OCI-LY3 (cell line): ENCODE measurements around the gene ISLR2.

Experiments
- H2AFZ ChIP-seq: fragments of 200-600, 300-600 bp; shearing (Covaris generic); 2 replicates; pipeline ENCODE4 v1.6.0; 2014; ENCODE audit warnings: antibody characterized with exemption, low read depth, low read length
- H3K27ac ChIP-seq: fragments of 200-600, 300-600 bp; sonication (generic); 2 replicates; pipeline ENCODE4 v1.5.1; 2014; ENCODE audit warnings: mild to moderate bottlenecking, low read length, moderate library complexity, mixed read lengths
- H3K27me3 ChIP-seq: fragments of 200-600, 300-600 bp; sonication (generic); 2 replicates; pipeline ENCODE4 v1.6.1; 2014; ENCODE audit warnings: low read depth, low read length, mixed read lengths
- H3K36me3 ChIP-seq: fragments of 200-600, 300-600 bp; sonication (generic); replicated peaks from 2 replicates; pipeline ENCODE3; 2014; ENCODE audit warnings: low read depth, low read length, mixed read lengths
- H3K4me1 ChIP-seq: fragments of 300-600, 200-600 bp; sonication (generic); 2 replicates; pipeline ENCODE4 v1.6.1; 2014; ENCODE audit warnings: low read length, mixed read lengths
- H3K4me2 ChIP-seq: fragments of 200-600, 300-600 bp; sonication (generic); 2 replicates; pipeline ENCODE4 v1.6.1; 2014; ENCODE audit warnings: low read length, mixed read lengths
- H3K4me3 ChIP-seq: fragments of 300-600, 200-600 bp; sonication (generic); 2 replicates; pipeline ENCODE4 v1.5.1; 2014; ENCODE audit warnings: antibody characterized with exemption, mild to moderate bottlenecking, low read length, moderate library complexity
- H3K79me2 ChIP-seq: fragments of 300-600, 200-600 bp; shearing (Covaris generic); 2 replicates; pipeline ENCODE4 v1.6.1; 2014; ENCODE audit warnings: mild to moderate bottlenecking, low read length, mixed read lengths
- H3K9ac ChIP-seq: fragments of 300-600, 200-600 bp; shearing (Covaris generic); 2 replicates; pipeline ENCODE4 v1.6.0; 2014; ENCODE audit warnings: mild to moderate bottlenecking, low read length, moderate library complexity
- H3K9me3 ChIP-seq: fragments of 200-600, 300-600 bp; shearing (Covaris generic); 2 replicates; pipeline ENCODE4 v1.6.1; 2014; ENCODE audit warnings: low read length, mixed read lengths; ENCODE audit not compliant: insufficient read depth
- H4K20me1 ChIP-seq: fragments of 200-600, 300-600 bp; sonication (generic); 2 replicates; pipeline ENCODE4 v1.6.1; 2016; ENCODE audit warnings: low read length, mixed read lengths; ENCODE audit not compliant: insufficient read depth
- EZH2phosphoT487 ChIP-seq: fragments of 200-600 bp; shearing (Covaris generic); IDR thresholded peaks from 2 replicates; pipeline ENCODE4 v1.6.1; 2018; ENCODE audit warnings: antibody characterized with exemption, mixed run types, low read depth
- TF ChIP-seq, protein P1 (sequence below): fragments of 200-600, 300-600 bp; sonication (generic); IDR thresholded peaks from 2 replicates; pipeline ENCODE4 v1.5.1; 2014; ENCODE audit warnings: antibody characterized with exemption, low read length, low read depth

The ISLR2 gene

GRCh38 chr15:74179983-74180880 is 49.8 kb downstream of the ISLR2 start:
- Histone ChIP-seq H3K36me3 (no peaks in the 10 kb centered on the region), H2AFZ (no peak overlapping the region), H3K4me1 (peaks cover 16% of the 10 kb centered on the region), H3K9me3 (no peaks in the 10 kb centered on the region), H3K4me3 (no peak overlapping the region), H3K4me2 (peak overlapping the region; percentile 44), H3K9ac (no peak overlapping the region), H3K27ac (no peak overlapping the region), H4K20me1 (no peaks in the 10 kb centered on the region), H3K27me3 (peaks cover 12% of the 10 kb centered on the region), H3K79me2 (no peaks in the 10 kb centered on the region)
- TF ChIP-seq EZH2phosphoT487: no peak
- TF ChIP-seq, protein P1, sequence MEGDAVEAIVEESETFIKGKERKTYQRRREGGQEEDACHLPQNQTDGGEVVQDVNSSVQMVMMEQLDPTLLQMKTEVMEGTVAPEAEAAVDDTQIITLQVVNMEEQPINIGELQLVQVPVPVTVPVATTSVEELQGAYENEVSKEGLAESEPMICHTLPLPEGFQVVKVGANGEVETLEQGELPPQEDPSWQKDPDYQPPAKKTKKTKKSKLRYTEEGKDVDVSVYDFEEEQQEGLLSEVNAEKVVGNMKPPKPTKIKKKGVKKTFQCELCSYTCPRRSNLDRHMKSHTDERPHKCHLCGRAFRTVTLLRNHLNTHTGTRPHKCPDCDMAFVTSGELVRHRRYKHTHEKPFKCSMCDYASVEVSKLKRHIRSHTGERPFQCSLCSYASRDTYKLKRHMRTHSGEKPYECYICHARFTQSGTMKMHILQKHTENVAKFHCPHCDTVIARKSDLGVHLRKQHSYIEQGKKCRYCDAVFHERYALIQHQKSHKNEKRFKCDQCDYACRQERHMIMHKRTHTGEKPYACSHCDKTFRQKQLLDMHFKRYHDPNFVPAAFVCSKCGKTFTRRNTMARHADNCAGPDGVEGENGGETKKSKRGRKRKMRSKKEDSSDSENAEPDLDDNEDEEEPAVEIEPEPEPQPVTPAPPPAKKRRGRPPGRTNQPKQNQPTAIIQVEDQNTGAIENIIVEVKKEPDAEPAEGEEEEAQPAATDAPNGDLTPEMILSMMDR: peak; percentile 12; the same call in 1 of the 2 replicates

DNA sequence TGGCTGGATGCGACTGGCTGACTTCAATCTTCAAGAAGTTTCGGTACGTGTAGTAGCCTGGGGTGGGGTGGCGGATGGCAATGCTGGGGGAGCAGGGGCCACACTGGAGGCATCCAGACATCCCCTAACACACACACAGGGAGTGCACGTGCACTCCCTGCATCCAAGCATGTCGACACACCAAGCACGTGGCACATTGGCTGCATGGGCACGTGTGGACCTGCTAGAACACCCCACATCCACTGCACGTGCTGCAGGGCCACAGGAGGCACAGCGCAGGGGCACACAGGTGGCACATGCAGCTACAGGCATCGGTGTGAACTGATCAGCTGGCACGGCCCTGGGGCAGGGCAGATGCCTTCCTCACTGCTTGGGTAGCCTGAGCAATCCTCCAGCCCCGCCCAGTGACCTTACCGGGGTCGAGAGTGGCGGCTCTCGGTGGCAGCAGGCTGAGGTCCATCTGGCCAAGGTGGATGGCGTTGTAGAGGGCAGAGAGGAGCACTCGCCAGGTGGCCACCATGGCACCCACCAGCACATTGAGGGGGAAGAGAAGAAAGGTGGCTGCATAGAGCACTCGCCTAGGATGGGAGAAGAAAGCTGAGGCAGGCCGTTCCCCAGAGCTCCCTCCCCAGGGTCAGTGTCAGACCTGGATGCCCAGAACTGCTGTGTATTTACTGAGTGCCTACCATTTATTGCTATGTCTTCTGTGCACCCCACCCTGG is 50.7 kb downstream of the ISLR2 start:
- Histone ChIP-seq H3K27ac (no peak overlapping the region), H3K4me3 (no peak overlapping the region), H2AFZ (no peak overlapping the region), H3K27me3 (peaks cover 12% of the 10 kb centered on the region), H3K9ac (no peak overlapping the region), H3K4me2 (peak overlapping the region; percentile 44), H3K9me3 (no peaks in the 10 kb centered on the region), H3K4me1 (peaks cover 16% of the 10 kb centered on the region), H4K20me1 (no peaks in the 10 kb centered on the region), H3K36me3 (no peaks in the 10 kb centered on the region), H3K79me2 (no peaks in the 10 kb centered on the region)
- TF ChIP-seq EZH2phosphoT487: no peak
- TF ChIP-seq, protein P1: no peak

GRCh38 chr15:74182131-74182530 is 51.7 kb downstream of the ISLR2 start:
- Histone ChIP-seq H3K9ac (no peak overlapping the region), H3K4me3 (no peak overlapping the region), H3K36me3 (no peaks in the 10 kb centered on the region), H3K4me1 (peaks cover 16% of the 10 kb centered on the region), H3K27ac (no peak overlapping the region), H4K20me1 (no peaks in the 10 kb centered on the region), H3K4me2 (no peak overlapping the region), H2AFZ (no peak overlapping the region), H3K79me2 (no peaks in the 10 kb centered on the region), H3K27me3 (peaks cover 17% of the 10 kb centered on the region), H3K9me3 (no peaks in the 10 kb centered on the region)
- TF ChIP-seq EZH2phosphoT487: no peak
- TF ChIP-seq, protein P1: no peak

DNA sequence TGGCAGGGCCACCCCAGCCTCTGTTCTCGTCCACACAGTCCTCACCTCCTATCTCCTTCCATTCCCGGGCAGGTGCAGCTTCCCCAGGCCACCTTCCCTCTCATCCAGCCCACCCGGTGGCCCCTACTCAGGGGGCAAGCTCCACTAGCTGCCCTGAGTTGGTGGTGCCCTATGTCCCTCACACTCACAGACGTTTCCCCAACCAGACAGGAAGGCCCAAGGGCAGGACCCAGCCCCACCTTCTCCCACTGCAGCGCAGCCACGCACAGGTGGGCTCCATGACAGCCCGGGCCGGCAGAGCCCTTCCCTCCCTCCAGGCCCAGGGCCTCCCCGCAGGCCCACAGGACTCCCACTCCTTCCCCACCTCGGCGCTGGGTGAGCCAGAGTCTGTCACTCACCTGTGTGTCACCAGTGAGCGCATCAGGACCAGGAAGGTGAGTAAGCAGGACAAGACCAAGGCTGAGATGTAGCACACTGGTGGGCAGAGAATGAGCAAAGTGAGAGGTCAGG is 54.3 kb downstream of the ISLR2 start:
- Histone ChIP-seq H3K9ac (no peak overlapping the region), H4K20me1 (no peaks in the 10 kb centered on the region), H3K9me3 (no peaks in the 10 kb centered on the region), H3K79me2 (no peaks in the 10 kb centered on the region), H3K4me3 (no peak overlapping the region), H3K27me3 (peaks cover 13% of the 10 kb centered on the region), H3K36me3 (no peaks in the 10 kb centered on the region), H3K4me2 (no peak overlapping the region), H2AFZ (no peak overlapping the region), H3K27ac (no peak overlapping the region), H3K4me1 (peaks cover 16% of the 10 kb centered on the region)
- TF ChIP-seq, protein P1: no peak
- TF ChIP-seq EZH2phosphoT487: no peak
